Ramos (cell line): ENCODE measurements around the gene HSPA1L.
"Not testable (repeated sequence)": the region's sequence is repeated elsewhere in the genome, so short reads cannot be mapped to it uniquely, and the experiment has no call there.

ENCODE experiments used
- in situ Hi-C: fragments of 300-500 bp; cut with MboI; formaldehyde crosslinking; loops from one replicate; pipeline ENCODE4 v1.14.3; 2022; ENCODE audit warnings: low sequenced_read_pairs; ENCODE audit not compliant: unreplicated experiment

HSPA1L gene

GRCh38 chr6:31815025-31815838 is at the start of gene HSPA1L, which contains the start of gene HSPA1A:
Gene HSPA1L, minus strand, starts transcription at chr6:31815283. Its CDS starts 3,311 bp downstream, at chr6:31811972.
Gene HSPA1A, plus strand, starts transcription at chr6:31815543. Its CDS starts 214 bp downstream, at chr6:31815757.
- in situ Hi-C loops: no loop called here

- in situ Hi-C loops: no loop called here
These were observed 49.7 kb upstream of the HSPA1L start for GRCh38 chr6:31864818-31865204.

GRCh38 chr6:31864123-31864562 is 49.1 kb upstream of the HSPA1L start:
- in situ Hi-C loops: not testable (repeated sequence)

GRCh38 chr6:31862344-31863235 is 47.5 kb upstream of the HSPA1L start, which contains the start of gene NEU1:
Gene NEU1, minus strand, starts transcription at chr6:31862821. Its CDS starts 45 bp downstream, at chr6:31862776.
- in situ Hi-C loops: no loop called here

GRCh38 chr6:31861919-31862343 is 46.8 kb upstream of the HSPA1L start:
- in situ Hi-C loops: no loop called here

GRCh38 chr6:31861150-31861549 is 46.1 kb upstream of the HSPA1L start:
- in situ Hi-C loops: no loop called here

- in situ Hi-C loops: no loop called here
These were observed 45.3 kb upstream of the HSPA1L start for GRCh38 chr6:31860349-31860748.

- in situ Hi-C loops: no loop called here
These were observed 44.8 kb upstream of the HSPA1L start for GRCh38 chr6:31859923-31860322.

GRCh38 chr6:31858707-31859106 is 43.6 kb upstream of the HSPA1L start:
- in situ Hi-C loops: no loop called here

- in situ Hi-C loops: not testable (repeated sequence)
These were observed 42.7 kb upstream of the HSPA1L start for GRCh38 chr6:31857774-31858173.

GRCh38 chr6:31851980-31852718 is 37.1 kb upstream of the HSPA1L start:
- in situ Hi-C loops: not testable (repeated sequence)

GRCh38 chr6:31851485-31851832 is 36.4 kb upstream of the HSPA1L start:
- in situ Hi-C loops: no loop called here

GRCh38 chr6:31850765-31851484 is 35.8 kb upstream of the HSPA1L start:
- in situ Hi-C loops: no loop called here

- in situ Hi-C loops: no loop called here
These were observed 32.3 kb upstream of the HSPA1L start for GRCh38 chr6:31847276-31847978.

GRCh38 chr6:31844507-31844906 is 29.4 kb upstream of the HSPA1L start:
- in situ Hi-C loops: no loop called here

GRCh38 chr6:31842053-31842452 is 27.0 kb upstream of the HSPA1L start:
- in situ Hi-C loops: no loop called here

- in situ Hi-C loops: not testable (repeated sequence)
These were observed 24.7 kb upstream of the HSPA1L start for GRCh38 chr6:31839779-31840126.

- in situ Hi-C loops: no loop called here
These were observed 23.9 kb upstream of the HSPA1L start for GRCh38 chr6:31838968-31839367.

GRCh38 chr6:31838114-31838553 is 23.1 kb upstream of the HSPA1L start:
- in situ Hi-C loops: not testable (repeated sequence)
